GM23338 (cell line): ENCODE measurements around the gene CENPB. TPM values are rescaled to one million over a fixed set of nuclear protein-coding genes. Genes with fewer than 3 reads are reported as not detected.

ENCODE experiments used
- ATAC-seq: fragments of 200-7000 bp; cut with Tn5 transposase; 3 replicates; pipeline ENCODE4 v1.9.1; 2020
- DNase-seq: peaks from one replicate; pipeline ENCODE4 v3.0.0-alpha.2; 2015; ENCODE audit warnings: low spot score
- H2AFZ ChIP-seq: fragments of 200-600 bp; sonication (generic); 2 replicates; pipeline ENCODE4 v1.8.0; 2016; ENCODE audit warnings: antibody characterized with exemption, mild to moderate bottlenecking, moderate library complexity
- H3F3A ChIP-seq: fragments of 200-600 bp; sonication (generic); replicated peaks from 2 replicates; pipeline ENCODE4 v1.8.0; 2017; ENCODE audit warnings: antibody characterized with exemption, mixed run types, low read depth
- H3K27ac ChIP-seq: fragments of 200-600 bp; sonication (generic); 2 replicates; pipeline ENCODE4 v1.6.1; 2016; ENCODE audit warnings: low read depth
- H3K27me3 ChIP-seq: fragments of 200-600 bp; sonication (generic); 2 replicates; pipeline ENCODE4 v1.8.0; 2016; ENCODE audit warnings: mild to moderate bottlenecking, mixed run types, moderate library complexity; ENCODE audit not compliant: insufficient read depth
- H3K36me3 ChIP-seq: fragments of 200-600 bp; sonication (generic); 2 replicates; pipeline ENCODE4 v1.8.0; 2016; ENCODE audit warnings: mild to moderate bottlenecking; ENCODE audit not compliant: insufficient read depth
- H3K4me1 ChIP-seq: fragments of 200-600 bp; sonication (generic); 2 replicates; pipeline ENCODE4 v1.8.0; 2016; ENCODE audit warnings: mild to moderate bottlenecking, moderate library complexity; ENCODE audit not compliant: insufficient read depth
- H3K4me2 ChIP-seq: fragments of 200-600 bp; sonication (generic); 2 replicates; pipeline ENCODE4 v1.7.1; 2017; ENCODE audit warnings: mixed run types
- H3K4me3 ChIP-seq: fragments of 200-600 bp; sonication (generic); 2 replicates; pipeline ENCODE4 v1.6.1; 2016; ENCODE audit warnings: mixed run types
- H3K79me2 ChIP-seq: fragments of 200-600 bp; sonication (generic); replicated peaks from 2 replicates; pipeline ENCODE4 v1.8.0; 2017; ENCODE audit warnings: mild to moderate bottlenecking; ENCODE audit not compliant: insufficient read depth
- H3K9me2 ChIP-seq: fragments of 200-600 bp; sonication (generic); 2 replicates; pipeline ENCODE4 v1.8.0; 2017; ENCODE audit not compliant: insufficient read depth
- H4K20me1 ChIP-seq: fragments of 200-600 bp; sonication (generic); replicated peaks from 2 replicates; pipeline ENCODE4 v1.8.0; 2017; ENCODE audit warnings: mild to moderate bottlenecking; ENCODE audit not compliant: insufficient read depth
- H3K27ac Mint-ChIP-seq: 2 replicates; pipeline ENCODE4 v1.8.0; 2020; ENCODE audit warnings: inconsistent platforms, mild to moderate bottlenecking, moderate library complexity, mixed read lengths
- H3K27me3 Mint-ChIP-seq: 3 replicates; pipeline ENCODE4 v1.8.0; 2022; ENCODE audit warnings: low read depth, mild to moderate bottlenecking, moderate library complexity, mixed read lengths, inconsistent platforms; ENCODE audit not compliant: insufficient read depth, poor library complexity
- H3K36me3 Mint-ChIP-seq: 3 replicates; pipeline ENCODE4 v1.8.0; 2021; ENCODE audit warnings: low read depth, mild to moderate bottlenecking, inconsistent platforms, moderate library complexity, mixed read lengths
- H3K4me1 Mint-ChIP-seq: 3 replicates; pipeline ENCODE4 v1.8.0; 2020; ENCODE audit warnings: mild to moderate bottlenecking, inconsistent platforms, mixed read lengths
- H3K4me3 Mint-ChIP-seq: 3 replicates; pipeline ENCODE4 v1.8.0; 2021; ENCODE audit warnings: moderate library complexity, mild to moderate bottlenecking, inconsistent platforms, mixed read lengths
- H3K9me3 Mint-ChIP-seq: 3 replicates; pipeline ENCODE4 v1.8.0; 2020; ENCODE audit warnings: moderate library complexity, mild to moderate bottlenecking, inconsistent platforms, mixed read lengths
- JUNB ChIP-seq: IDR thresholded peaks from one replicate; pipeline ENCODE4 v1.6.1; 2016; ENCODE audit warnings: antibody characterized with exemption; ENCODE audit not compliant: unreplicated experiment
- NANOG ChIP-seq: IDR thresholded peaks from 2 replicates; pipeline ENCODE4 v1.6.1; 2016; ENCODE audit warnings: antibody characterized with exemption, borderline replicate concordance
- POLR2AphosphoS5 ChIP-seq: IDR thresholded peaks from 2 replicates; pipeline ENCODE4 v1.6.1; 2016; ENCODE audit warnings: antibody characterized with exemption, low read depth
- ZNF114 ChIP-seq: fragments of 250-450 bp; sonication (Bioruptor Pico); IDR thresholded peaks from 2 replicates; pipeline ENCODE4 v1.5.0; 2020; ENCODE audit warnings: mild to moderate bottlenecking, moderate library complexity
- ZNF331 ChIP-seq: fragments of 250-450 bp; sonication (Bioruptor Pico); IDR thresholded peaks from 2 replicates; pipeline ENCODE4 v1.5.0; 2020; ENCODE audit warnings: low read depth, mild to moderate bottlenecking, moderate library complexity
- ZNF462 ChIP-seq: fragments of 250-450 bp; sonication (Bioruptor Pico); IDR thresholded peaks from 2 replicates; pipeline ENCODE4 v1.5.0; 2020; ENCODE audit warnings: mild to moderate bottlenecking, moderate library complexity
- polyA plus RNA-seq: library from polyadenylated mRNA; unstranded; fragments of >200 nt; fragmentation: Nextera tagmentation; extraction: Ambion mirVana; gene quantifications from 2 replicates; pipeline ENCODE4 v1.2.1, GENCODE V29; 2016
- total RNA-seq: library from RNA; depleted of rRNA; stranded (reverse); fragments of >200 nt; shearing (Covaris generic); gene quantifications from 2 replicates; pipeline ENCODE4 v1.2.3, GENCODE V29; 2014
- TF ChIP-seq, protein P1 (sequence below), 2 experiments: fragments of 200-600 bp in 1 of 2; sonication (generic) in 1 of 2; conservative IDR thresholded peaks; 2 replicates each; pipeline versions ENCODE4 v1.5.1 to v1.6.1; 2016 to 2017; ENCODE audit warnings: antibody characterized with exemption in 2 of 2, low read depth in 2 of 2, mild to moderate bottlenecking in 2 of 2, moderate library complexity in 1 of 2

CENPB gene
- total and polyA plus RNA-seq, 2 experiments from 2014 or later = 10.8 to 52.1 TPM

DNA sequence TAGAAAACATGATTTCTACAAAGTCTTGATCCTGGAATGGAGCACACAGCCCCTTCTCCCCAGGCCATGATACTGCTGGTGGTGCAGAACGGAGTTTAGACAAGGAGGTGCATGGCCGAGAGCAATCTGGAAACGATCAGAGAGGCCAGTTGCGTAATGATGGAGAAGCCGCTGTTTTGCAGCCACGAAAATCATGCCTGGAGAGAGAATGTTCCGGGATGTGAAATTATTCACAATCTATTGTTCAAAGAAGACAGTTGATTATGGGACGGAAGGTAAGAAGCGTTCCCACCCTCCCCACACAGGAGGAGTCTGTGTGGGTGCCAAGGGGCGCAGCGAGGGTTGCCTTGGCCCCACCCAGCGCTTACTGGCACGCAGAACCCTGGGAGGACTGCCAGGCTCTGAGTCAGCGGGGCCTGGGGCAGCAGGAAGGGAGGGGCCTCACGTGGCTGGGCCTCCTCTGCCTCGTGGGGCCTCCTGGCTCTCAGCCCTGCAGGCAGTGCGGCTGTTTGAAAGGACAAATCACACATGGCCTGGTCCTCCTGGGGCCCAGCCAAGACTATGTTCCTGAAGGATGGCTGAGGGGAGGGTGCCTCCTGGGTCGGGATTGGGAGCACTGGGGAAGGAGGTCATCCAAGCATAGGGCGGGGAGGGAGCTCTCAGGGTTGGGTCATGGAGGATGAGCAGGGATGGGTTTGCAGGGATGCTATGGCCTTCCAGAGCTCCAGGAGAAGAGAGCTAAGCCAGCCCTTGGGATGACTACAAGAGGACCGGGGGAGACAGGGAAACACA, 25.1 kb upstream of the CENPB start (continued):
- TF ChIP-seq ZNF462 (CRISPR knock-in tag) = no peak
- no peak for TF ChIP-seq ZNF331 (CRISPR knock-in tag)
- no peak for TF ChIP-seq NANOG

- no peak overlapping the region for H3K4me2 ChIP-seq
- no peak overlapping the region for H3K27ac ChIP-seq
- peaks cover 23% of the 10 kb centered on the region for H3K36me3 Mint-ChIP-seq
- H3K36me3 ChIP-seq = no peaks in the 10 kb centered on the region
- peaks cover 14% of the 10 kb centered on the region for H3K4me1 ChIP-seq
- no peak overlapping the region for H3K4me3 Mint-ChIP-seq
- H3K9me3 Mint-ChIP-seq = no peaks in the 10 kb centered on the region; the same call in 2 of the 3 replicates
- H3K79me2 ChIP-seq = no peaks in the 10 kb centered on the region
- H3K4me3 ChIP-seq = no peak overlapping the region
- peaks cover 4% of the 10 kb centered on the region; the same call in 1 of the 2 replicates for H3F3A ChIP-seq
- DNase-seq = no peak
- H3K27me3 ChIP-seq = no peaks in the 10 kb centered on the region
- peaks cover 15% of the 10 kb centered on the region for H3K27me3 Mint-ChIP-seq
- no peaks in the 10 kb centered on the region for H3K9me2 ChIP-seq
- H2AFZ ChIP-seq = no peak overlapping the region
- no peak for ATAC-seq
- peaks cover 24% of the 10 kb centered on the region for H3K4me1 Mint-ChIP-seq
- no peak overlapping the region for H3K27ac Mint-ChIP-seq
- no peaks in the 10 kb centered on the region for H4K20me1 ChIP-seq
- TF ChIP-seq ZNF114 (CRISPR knock-in tag) (no peak), POLR2AphosphoS5 (no peak), ZNF462 (CRISPR knock-in tag) (no peak), JUNB (no peak)
- TF ChIP-seq, protein P1, sequence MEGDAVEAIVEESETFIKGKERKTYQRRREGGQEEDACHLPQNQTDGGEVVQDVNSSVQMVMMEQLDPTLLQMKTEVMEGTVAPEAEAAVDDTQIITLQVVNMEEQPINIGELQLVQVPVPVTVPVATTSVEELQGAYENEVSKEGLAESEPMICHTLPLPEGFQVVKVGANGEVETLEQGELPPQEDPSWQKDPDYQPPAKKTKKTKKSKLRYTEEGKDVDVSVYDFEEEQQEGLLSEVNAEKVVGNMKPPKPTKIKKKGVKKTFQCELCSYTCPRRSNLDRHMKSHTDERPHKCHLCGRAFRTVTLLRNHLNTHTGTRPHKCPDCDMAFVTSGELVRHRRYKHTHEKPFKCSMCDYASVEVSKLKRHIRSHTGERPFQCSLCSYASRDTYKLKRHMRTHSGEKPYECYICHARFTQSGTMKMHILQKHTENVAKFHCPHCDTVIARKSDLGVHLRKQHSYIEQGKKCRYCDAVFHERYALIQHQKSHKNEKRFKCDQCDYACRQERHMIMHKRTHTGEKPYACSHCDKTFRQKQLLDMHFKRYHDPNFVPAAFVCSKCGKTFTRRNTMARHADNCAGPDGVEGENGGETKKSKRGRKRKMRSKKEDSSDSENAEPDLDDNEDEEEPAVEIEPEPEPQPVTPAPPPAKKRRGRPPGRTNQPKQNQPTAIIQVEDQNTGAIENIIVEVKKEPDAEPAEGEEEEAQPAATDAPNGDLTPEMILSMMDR (conservative IDR thresholded peaks at IDR 0.05; ENCODE audit: low read depth in 2 of 2) = no peak
Measured at GRCh38 chr20:3808544-3808943, 22.0 kb upstream of the CENPB start.
